WI38 (cell line): ENCODE data around the gene NT5C3B.

ENCODE experiments used
- H3K4me3 ChIP-seq: 2 replicates; pipeline ENCODE4 v1.5.1; 2011; ENCODE audit warnings: low read depth, mild to moderate bottlenecking, control low read depth, low read length
- TF ChIP-seq, protein P1 (sequence below): IDR thresholded peaks from 2 replicates; pipeline ENCODE4 v1.5.1; 2012; ENCODE audit warnings: low read depth, mild to moderate bottlenecking, control low read depth, low read length

Gene NT5C3B

DNA sequence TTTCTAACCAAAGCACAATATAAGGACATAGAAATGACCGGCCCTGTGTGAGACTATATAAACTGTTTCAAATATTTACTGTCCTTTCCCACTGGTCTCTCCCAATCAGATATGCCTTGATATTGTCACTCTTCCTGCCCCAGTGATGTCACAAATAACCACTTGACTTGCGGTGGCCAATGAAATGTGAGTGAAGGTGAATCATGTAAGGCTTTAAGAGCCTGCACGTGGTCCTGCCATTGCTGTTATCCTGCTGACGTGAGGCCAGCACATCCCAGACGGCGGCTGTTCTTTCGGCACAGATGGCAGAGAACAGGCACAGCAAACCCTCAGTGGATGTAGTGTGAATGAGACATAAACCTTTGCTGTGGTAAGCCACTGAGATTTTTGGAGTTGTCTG, 34.6 kb upstream of the NT5C3B start:
- TF ChIP-seq, protein P1, sequence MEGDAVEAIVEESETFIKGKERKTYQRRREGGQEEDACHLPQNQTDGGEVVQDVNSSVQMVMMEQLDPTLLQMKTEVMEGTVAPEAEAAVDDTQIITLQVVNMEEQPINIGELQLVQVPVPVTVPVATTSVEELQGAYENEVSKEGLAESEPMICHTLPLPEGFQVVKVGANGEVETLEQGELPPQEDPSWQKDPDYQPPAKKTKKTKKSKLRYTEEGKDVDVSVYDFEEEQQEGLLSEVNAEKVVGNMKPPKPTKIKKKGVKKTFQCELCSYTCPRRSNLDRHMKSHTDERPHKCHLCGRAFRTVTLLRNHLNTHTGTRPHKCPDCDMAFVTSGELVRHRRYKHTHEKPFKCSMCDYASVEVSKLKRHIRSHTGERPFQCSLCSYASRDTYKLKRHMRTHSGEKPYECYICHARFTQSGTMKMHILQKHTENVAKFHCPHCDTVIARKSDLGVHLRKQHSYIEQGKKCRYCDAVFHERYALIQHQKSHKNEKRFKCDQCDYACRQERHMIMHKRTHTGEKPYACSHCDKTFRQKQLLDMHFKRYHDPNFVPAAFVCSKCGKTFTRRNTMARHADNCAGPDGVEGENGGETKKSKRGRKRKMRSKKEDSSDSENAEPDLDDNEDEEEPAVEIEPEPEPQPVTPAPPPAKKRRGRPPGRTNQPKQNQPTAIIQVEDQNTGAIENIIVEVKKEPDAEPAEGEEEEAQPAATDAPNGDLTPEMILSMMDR = no peak
- no peak overlapping the region for H3K4me3 ChIP-seq

- TF ChIP-seq, protein P1 = no peak
Observed at GRCh38 chr17:41870097-41870496, 34.1 kb upstream of the NT5C3B start.

DNA sequence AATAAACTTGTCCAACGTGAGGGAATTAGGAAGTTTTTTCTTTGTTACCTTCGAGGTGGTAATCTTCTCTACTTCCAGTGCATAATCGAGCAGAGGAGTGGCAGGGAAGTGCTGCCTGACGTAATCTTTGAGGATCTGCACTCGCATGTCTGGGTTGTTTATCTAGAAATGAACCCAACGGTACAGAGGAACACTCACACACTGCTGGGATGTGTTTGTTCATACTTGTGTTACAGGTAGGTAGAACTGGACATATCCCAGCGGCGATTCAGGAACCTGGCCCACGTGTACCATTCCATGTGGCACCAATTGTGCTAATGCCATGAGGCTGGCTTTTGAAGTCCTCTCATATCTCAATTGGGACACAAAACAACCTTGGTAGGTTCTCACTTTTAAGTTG, 33.4 kb upstream of the NT5C3B start:
- TF ChIP-seq, protein P1 = no peak
- no peak overlapping the region for H3K4me3 ChIP-seq

More at GRCh38 chr17:41870097-41870496, 34.1 kb upstream of the NT5C3B start:
- no peak overlapping the region for H3K4me3 ChIP-seq

GRCh38 chr17:41868568-41868967, 32.5 kb upstream of the NT5C3B start:
- TF ChIP-seq, protein P1 = no peak
- H3K4me3 ChIP-seq = no peak overlapping the region

GRCh38 chr17:41865596-41865893, 29.5 kb upstream of the NT5C3B start:
- H3K4me3 ChIP-seq = peak overlapping the region; percentile 24; the same call in 1 of the 2 replicates
- TF ChIP-seq, protein P1 = no peak

GRCh38 chr17:41864836-41865595, 29.0 kb upstream of the NT5C3B start, which contains the start of gene KLHL11:
Gene KLHL11, minus strand, starts transcription at chr17:41865423. Its CDS starts 53 bp downstream, at chr17:41865370.
- H3K4me3 ChIP-seq = peak within 1 kb of the TSS; percentile 90
- TF ChIP-seq, protein P1 = no peak

DNA sequence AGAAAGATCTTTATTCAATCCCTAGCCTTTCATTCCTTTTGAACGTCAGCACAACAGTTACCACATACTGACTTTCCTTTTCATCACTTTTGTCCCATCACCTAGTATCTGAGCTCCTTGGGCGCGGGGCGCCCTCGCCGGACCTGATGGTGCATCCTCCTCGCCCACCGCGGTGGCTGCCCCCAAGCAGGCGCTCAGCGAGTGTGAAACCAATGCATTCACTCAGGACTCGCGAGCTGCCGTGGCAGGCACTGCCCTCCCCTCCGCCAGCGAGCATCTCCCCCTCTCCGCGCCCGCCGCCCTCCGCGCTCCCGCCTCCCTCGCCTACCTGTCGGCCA, 28.4 kb upstream of the NT5C3B start:
- TF ChIP-seq, protein P1 = no peak
- peak overlapping the region; percentile 90 for H3K4me3 ChIP-seq
